GM18867 (cell line): ENCODE data around the gene STK25.
"Not testable (repeated sequence)": the region's sequence is repeated elsewhere in the genome, so short reads cannot be mapped to it uniquely, and the experiment has no call there.

Source experiments
- ATAC-seq: cut with Tn5 transposase; IDR thresholded peaks from one replicate; pipeline ENCODE4 v1.9.1; 2021; ENCODE audit warnings: mild to moderate bottlenecking, moderate library complexity; ENCODE audit not compliant: unreplicated experiment

The STK25 gene

DNA sequence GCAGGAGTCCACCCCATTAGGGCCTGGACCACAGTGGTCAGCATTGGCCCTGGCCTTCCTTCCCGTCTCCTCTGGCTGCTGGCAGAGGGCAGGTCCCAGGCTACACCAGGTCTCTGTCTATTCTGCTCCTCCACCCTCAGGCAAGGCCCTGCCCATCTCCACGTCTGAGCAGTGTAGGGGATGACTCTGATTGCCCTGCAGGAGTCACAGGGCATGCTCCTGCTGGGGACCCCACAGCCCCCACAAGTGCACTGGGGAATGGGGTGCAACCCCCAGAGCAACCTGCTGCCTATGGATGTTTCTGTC lies 40.0 kb downstream of the STK25 start:
- ATAC-seq, result no peak

DNA sequence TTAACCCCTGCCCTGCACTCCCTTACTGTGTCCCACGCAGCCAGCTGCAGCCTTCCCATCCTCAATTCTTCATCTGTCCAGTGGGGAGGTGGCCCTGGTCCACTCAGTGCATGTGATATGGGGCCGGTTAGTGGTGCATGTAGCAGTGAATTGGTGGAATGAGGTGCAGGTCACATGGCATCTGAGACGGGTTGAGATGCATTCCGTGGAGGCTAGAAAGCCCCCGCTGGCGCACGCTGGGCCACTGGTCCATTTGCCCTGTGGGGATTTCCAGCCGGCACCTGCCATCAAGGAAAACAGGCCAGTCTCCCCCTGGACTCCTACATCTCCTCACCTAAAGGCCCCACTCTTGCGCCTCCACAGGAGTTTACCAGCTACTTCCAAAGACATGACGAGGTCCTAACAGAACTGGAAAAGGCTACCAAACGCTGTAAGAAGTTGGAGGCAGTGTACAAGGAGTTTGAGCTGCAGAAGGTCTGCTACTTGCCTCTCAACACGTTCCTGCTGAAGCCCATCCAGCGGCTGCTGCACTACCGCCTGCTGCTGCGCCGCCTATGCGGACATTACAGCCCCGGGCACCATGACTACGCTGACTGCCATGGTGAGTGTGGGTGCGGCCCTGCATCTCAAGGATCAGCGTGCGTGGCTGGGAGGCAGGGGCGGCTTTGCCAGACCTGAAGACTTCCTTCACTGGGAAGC lies 40.5 kb downstream of the STK25 start:
- ATAC-seq, result no peak

DNA sequence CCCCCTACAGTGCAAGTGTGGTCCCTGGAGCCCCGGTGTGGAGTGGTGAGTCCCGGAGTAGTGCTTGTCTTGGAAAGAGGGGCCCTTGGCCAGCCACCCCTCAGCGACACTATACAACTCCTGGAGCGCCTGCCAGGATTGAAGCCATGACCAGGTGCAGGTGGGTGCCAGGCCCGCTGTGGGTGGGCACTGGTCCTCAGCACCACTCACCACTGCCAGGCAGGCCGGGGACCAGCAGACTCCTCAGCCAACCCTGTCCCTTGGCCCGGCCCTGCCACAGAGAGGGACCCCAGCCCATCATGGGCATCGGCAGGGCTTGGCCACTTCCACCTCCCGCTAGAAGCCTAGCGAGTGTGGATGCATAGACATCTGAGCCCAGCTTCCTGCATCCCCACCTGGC lies 42.2 kb downstream of the STK25 start:
- ATAC-seq, result no peak

DNA sequence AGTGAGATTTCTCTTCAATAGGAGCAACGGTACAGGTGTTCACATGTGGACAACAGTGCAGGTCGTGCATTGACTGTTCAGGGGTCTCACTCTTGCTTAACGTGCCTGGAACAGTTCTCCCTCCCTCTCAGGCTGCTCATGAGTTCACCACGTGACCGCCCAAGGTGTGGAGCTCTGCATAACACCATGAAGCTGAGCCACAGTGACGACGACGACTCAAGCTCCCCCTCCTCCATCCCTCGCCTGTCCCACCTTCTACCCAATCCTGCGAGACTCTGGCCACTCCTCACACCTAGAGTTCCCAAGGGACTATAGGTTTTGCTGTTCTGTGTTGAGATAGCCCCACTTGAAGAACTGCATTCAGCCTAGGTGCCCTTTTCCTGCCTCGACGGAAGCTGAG lies 42.8 kb downstream of the STK25 start:
- no peak for ATAC-seq

DNA sequence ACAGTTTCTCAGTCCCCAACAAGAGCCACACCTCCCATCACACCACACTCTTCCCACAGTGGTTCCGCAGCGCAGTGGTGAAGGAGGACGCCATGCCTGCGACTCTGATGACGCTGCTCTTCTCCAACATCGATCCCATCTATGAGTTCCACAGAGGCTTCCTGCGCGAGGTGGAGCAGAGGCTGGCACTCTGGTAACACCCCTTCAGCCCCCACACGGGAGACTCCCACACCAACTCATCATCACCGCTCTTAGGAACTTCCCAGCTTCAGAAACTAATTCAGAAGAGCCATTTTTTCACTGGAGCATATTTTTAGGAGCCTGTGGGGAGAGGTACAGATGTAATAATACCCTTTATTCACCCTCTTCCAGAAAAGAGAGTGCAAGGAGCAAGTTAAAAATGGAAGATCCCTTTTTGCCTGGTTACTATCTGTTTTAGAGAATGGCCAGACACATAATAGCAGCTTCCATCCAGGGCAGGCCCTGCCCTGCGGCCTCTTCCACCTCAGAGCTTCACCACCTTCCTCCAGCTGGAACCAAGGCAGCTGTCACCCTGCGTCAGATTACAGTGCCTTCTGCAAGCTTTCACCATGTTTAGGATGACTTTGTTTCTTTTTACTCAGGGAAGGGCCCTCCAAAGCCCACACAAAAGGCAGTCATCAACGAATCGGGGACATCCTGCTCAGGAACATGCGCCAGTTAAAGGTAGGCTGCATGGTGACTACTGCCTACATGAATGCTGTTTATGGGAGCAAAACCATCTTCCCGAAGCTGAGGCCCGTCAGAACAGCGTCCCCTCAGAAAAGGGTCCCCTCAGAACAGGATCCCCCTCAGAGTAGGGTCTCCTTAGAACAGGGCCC lies 44.9 kb downstream of the STK25 start:
- ATAC-seq, result no peak

DNA sequence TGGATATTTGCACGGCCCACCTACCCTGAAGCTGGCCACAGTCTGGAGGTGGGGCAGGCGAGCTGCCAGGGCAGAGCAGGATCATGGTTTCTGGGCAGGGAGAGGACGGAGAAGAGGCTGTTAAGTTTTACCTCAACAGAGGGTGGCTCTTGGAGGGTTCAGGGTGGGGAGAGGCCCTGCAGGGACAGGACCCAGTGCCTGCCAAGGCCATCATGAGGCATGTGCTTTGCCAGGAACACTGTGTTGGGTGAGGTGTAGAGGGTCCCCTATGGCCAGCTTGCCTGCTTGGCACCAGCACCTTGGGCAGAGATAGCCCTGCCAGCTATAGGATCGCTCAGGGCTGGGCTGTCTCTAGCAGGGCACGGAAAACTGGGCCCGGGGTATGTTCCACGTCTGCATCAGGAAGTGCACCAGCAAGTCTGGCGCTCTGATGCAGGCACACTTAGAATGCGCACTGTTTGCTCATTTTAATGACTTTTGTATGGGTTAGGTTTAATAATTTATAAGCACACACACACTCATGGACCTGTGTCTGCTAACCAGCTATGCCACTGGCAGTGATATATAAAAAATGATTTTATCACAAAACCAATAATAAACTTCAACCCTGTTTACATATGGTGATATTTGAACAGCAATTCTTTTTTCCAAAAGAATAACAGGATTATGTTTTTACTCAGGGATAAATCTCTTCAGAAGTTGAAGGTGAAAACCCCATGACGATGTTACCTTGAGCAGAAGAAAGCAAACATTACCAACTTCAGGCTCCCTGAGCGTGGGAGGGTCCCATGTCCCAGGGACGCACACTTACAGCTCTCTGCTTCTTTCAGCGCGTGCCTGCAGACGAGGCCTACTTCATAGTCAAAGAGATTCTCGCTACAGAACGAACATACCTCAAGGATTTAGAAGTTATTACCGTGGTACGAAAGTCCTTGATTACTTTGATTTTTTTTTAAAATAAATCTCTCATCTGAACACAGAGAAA lies 46.4 kb downstream of the STK25 start:
- no peak for ATAC-seq

DNA sequence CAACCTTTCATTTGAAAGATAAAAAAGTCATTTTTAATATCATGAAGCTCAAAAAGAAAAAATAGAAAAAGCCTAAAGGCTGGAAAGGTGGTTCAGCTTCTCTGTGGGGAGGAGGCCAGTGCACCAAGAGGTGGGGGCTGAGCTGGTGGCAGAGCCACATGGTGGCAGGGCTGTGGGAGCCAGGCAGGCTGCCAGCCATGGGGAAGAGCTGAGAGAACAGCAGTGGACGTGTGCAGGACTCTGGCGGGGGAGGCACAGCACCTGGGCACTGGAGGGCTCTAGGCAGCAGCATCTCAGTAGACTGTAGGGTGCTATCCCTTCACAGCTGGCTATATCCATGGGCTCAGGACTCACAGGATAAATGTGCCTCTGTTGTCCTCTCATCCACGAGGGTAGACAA lies 47.8 kb downstream of the STK25 start:
- no peak for ATAC-seq

DNA sequence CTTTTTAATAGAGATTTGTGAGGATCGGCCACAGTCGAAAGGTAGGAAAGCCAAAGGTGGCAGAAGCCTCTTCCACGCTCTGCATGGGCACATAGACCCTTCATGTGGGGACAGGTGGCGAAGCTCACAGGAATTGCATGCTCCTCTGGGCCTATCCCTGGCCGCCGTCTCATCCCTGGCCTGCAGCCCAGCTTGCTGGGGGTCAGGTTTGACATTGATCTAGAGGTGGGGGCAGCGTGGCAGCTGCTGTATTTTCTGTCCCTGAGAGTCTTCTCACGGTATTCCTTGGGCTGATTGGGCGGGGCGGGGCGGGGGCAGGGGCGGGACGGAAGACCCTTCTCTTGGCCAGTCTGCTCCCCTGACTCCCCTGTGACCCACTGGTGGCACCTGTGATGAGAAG lies 48.9 kb downstream of the STK25 start:
- no peak for ATAC-seq

DNA sequence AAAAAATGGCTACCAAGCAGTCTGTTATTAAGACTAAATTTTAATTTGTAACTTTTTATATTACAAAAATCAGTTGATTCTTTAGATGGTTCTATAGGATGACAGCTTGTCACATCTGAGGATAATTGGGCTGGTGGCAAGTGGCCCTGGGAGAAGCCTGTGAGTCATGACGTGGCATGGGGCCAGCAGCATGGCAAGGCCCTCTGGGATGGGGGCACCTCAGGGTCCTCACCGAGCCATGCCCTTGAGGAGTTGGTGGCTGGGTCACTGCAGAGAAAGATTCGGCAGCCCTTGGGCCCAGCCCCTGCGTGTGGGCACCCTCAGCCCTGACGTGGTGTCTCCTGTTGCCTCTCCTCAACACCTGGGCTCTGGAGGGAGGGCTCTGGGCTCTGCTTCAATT lies 49.7 kb downstream of the STK25 start:
- ATAC-seq, result no peak

DNA sequence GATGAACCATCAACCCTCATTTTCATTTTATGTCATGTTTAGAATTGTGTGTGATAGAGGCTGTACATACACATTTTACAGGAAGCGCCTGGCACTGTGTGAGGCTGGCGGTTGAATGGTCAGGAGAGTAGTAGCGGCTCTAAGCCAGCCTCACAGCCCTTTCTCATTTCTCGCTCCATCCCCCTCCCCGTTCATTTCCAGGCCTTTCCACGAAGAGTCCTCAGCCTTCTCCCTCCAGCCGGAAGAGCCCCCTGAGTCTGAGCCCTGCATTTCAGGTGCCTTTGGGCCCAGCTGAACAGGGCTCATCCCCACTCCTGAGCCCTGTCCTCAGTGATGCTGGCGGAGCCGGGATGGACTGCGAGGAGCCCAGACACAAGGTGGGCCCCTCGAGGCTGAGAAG lies 51.8 kb downstream of the STK25 start:
- ATAC-seq, result no peak

DNA sequence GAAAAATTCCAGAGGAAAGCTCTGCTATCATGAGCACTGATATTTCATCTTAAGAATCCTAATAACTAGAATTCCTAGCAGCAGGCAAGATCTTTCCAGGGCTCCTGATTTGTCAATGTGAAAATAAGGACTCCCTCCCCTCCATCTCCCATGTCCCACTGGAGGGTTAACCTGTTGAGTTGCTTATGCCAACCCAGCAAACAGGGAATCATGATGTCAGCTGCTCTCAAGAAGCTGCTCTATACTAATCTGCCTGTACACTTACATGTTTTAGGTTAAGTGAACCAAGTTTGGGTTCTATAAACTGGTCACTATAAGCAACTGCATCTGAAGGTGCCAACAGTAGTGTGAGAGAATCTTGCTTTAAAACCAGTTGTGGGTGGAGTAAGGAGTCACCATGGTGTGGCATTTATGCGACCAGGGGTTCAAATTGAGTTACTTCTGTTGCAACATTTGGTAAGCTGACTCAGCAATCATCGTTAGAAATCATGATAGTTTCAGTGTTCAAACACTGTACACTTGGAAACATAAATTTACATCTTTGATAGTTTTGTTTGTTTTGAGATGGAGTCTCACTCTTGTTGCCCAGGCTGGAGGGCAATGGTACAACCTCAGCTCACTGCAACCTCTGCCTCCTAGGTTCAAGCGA lies 53.4 kb downstream of the STK25 start:
- no peak for ATAC-seq

DNA sequence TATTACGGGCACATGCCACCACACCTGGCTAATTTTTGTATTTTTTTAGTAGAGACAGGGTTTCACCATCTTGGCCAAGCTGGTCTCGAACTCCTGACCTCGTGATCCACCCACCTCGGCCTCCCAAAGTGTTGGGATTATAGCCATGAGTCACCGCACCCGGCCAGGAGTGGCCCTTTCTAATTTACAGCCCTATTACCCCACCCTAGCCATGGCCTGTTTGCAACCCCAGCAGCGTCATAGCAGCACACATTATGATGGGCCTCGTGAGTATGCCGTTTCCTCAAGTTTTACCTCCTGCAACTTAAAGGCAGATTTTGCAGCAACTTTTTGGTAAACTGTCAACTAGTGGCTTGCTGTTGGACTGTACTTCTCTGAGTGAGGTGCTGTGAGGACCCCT lies 54.5 kb downstream of the STK25 start:
- not testable (repeated sequence) for ATAC-seq

DNA sequence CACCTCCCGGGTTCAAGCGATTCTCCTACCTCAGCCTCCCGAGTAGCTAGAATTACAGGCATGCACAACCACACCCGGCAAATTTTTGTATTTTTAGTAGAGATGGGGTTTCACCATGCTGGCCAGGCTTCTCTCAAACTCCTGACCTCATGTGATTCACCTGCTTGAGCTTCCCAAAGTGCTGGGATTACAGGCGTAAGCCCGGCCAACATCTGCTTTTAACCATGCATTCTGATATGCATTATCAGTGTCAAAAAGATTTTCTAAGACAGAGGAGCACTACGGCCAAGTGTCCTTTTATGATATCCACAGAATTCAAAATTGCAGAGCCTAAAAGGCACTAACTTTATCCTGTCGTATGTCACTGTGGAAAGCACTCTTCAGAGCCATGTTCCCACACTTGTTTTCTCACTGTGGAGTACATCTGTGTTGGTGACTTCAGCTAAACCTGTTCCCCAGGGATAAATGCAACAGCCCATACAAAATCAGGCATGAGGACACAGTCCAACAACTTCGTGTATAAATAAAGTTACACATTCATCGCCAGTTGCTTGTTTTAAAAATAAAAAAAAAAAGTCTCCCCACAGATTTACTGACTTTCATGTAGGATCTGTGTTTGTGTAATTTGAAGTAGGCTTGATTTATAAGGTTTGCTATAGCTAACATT lies 56.4 kb downstream of the STK25 start:
- ATAC-seq, result no peak

DNA sequence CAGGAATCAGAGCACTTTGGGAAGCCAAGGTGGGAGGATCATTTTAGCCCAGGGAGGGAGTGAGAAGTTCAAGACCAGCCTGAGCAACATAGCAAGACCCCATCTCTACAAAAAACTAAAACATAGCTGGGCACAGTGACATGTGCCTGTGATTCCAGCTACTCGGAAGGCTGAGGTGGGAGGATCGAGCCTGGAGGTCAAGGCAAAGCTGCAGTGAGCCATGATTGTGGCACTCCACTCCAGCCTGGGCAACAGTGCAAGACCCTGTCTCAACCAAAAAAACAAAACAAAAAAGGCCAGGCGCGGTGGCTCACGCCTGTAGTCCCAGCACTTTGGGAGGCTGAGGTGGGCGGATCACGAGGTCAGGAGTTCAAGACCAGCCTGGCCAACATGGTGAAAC lies 58.3 kb downstream of the STK25 start:
- ATAC-seq, result not testable (repeated sequence)

DNA sequence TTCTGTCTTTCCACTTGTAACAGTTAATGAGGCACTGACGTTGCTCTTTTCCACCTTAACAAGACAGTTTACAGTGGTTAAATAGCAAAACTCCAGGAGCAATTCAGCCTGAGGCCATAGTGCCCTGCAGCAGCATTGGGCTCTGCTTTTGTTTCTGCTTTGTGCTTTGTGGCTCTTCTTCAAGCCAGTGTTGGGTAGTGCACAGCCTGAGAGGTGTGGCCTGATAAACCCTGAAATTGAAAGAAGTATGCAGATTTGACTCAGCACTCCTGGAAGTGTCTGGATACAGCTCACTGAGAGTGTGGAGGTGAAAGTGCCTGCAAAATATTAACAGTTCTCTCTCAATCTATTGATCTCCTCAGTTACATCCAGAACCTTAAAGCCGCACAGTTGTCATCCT lies 63.0 kb downstream of the STK25 start:
- ATAC-seq, result no peak

DNA sequence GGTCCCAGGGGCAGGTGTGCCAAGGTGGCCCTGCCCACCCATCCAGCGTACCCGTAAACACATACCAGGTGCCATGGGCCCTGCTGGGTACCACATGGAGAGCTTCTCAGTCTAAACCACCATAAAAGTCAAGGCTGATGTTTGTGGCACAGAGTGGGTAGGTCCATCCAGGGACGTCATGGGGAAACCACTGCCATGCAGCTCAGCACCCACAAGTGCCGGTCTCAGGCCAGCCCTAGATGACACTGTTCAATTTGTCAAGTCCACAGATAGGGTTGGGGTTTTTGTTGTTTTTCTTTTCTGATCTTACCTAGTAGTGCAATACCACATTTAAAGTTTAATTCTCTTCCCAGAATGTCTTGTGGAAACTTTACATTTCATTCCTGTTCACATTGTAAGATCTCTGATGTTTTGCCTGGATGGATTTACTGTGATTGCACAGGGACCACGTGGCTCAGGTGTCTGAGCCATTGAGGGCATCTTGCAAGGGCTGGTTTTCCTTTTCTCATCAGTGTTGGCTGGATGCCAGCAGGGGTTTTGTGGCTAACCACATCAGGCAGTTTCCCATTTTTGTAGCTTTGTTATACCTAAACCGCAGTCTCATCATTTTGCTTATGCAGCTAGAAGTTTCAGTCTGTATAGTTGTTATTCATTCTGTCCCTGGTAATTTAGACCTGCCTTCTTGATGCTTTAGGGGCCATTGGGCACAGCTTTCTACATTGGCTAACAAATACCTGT lies 64.7 kb downstream of the STK25 start:
- no peak for ATAC-seq
